Hematopoietic multipotent progenitor cell treated with erythropoietin and hydrocortisone succinate and interleukin-3 and kit ligand, for 17 days (in vitro differentiated cells): Measurements from ENCODE around the gene MBOAT1.

Source experiments
- DNase-seq: peaks from one replicate; pipeline ENCODE4 v3.0.0-alpha.2; 2015; ENCODE audit warnings: low spot score

Gene MBOAT1

GRCh38 chr6:20137240-20137639, 75.0 kb downstream of the MBOAT1 start:
- no peak for DNase-seq

- no peak for DNase-seq
These were observed 76.5 kb downstream of the MBOAT1 start for GRCh38 chr6:20135677-20136268.

- DNase-seq, result no peak
These were observed 77.7 kb downstream of the MBOAT1 start for GRCh38 chr6:20134613-20135012.

GRCh38 chr6:20129290-20130088, 82.8 kb downstream of the MBOAT1 start:
- no peak for DNase-seq

GRCh38 chr6:20128018-20128417, 84.3 kb downstream of the MBOAT1 start:
- DNase-seq, result no peak

- peak; percentile 72 for DNase-seq
These were observed 85.2 kb downstream of the MBOAT1 start for GRCh38 chr6:20126789-20127653.

GRCh38 chr6:20126102-20126752, 86.0 kb downstream of the MBOAT1 start:
- DNase-seq, result no peak

GRCh38 chr6:20124545-20124944, 87.7 kb downstream of the MBOAT1 start:
- no peak for DNase-seq

GRCh38 chr6:20119485-20119884, 92.8 kb downstream of the MBOAT1 start:
- no peak for DNase-seq

GRCh38 chr6:20118892-20119291, 93.4 kb downstream of the MBOAT1 start:
- no peak for DNase-seq

GRCh38 chr6:20117474-20117873, 94.8 kb downstream of the MBOAT1 start:
- DNase-seq, result no peak

GRCh38 chr6:20116792-20117191, 95.5 kb downstream of the MBOAT1 start:
- DNase-seq, result no peak

GRCh38 chr6:20115246-20115980, 96.9 kb downstream of the MBOAT1 start:
- DNase-seq, result no peak

- no peak for DNase-seq
These were observed 98.5 kb downstream of the MBOAT1 start for GRCh38 chr6:20113649-20114224.

GRCh38 chr6:20112841-20113240, 99.4 kb downstream of the MBOAT1 start:
- no peak for DNase-seq

- DNase-seq, result no peak
These were observed 100.0 kb downstream of the MBOAT1 start for GRCh38 chr6:20112241-20112640.

- DNase-seq, result no peak
These were observed 101.8 kb downstream of the MBOAT1 start for GRCh38 chr6:20110478-20110877.

GRCh38 chr6:20109526-20109925, 102.7 kb downstream of the MBOAT1 start:
- DNase-seq, result no peak

GRCh38 chr6:20105838-20106237, 106.4 kb downstream of the MBOAT1 start:
- no peak for DNase-seq

- no peak for DNase-seq
These were observed 107.6 kb downstream of the MBOAT1 start for GRCh38 chr6:20104696-20105095.

GRCh38 chr6:20102397-20103073, 109.7 kb downstream of the MBOAT1 start:
- DNase-seq, result no peak
